HL-60 (cell line): ENCODE results near the gene WBP2.

ENCODE experiments used
- DNase-seq, 2 experiments: peaks; one replicate each; pipeline ENCODE4 v3.0.0-alpha.2; 2010 to 2020; ENCODE audit warnings: low read depth in 1 of 2, low spot score in 1 of 2
- H3K27ac ChIP-seq: fragments of 250-450 bp; sonication (Bioruptor Pico); replicated peaks from 2 replicates; pipeline ENCODE4 v1.5.1; 2020; ENCODE audit warnings: mild to moderate bottlenecking, moderate library complexity
- H3K27me3 ChIP-seq: fragments of 250-450 bp; sonication (Bioruptor Pico); 2 replicates; pipeline ENCODE4 v1.5.1; 2021; ENCODE audit warnings: mild to moderate bottlenecking, moderate library complexity; ENCODE audit not compliant: insufficient read depth, poor library complexity, severe bottlenecking
- H3K4me3 ChIP-seq: replicated peaks from 2 replicates; pipeline ENCODE4 v1.5.1; 2011; ENCODE audit warnings: mild to moderate bottlenecking, control low read depth, low read length; ENCODE audit not compliant: insufficient read depth
- GABPA ChIP-seq: IDR thresholded peaks from 2 replicates; pipeline ENCODE4 v1.6.1; 2012; ENCODE audit warnings: low read depth
- POLR2AphosphoS5 ChIP-seq: IDR thresholded peaks from 2 replicates; pipeline ENCODE4 v1.6.1; 2012; ENCODE audit warnings: low read depth
- SPI1 ChIP-seq: IDR thresholded peaks from 2 replicates; pipeline ENCODE4 v1.6.1; 2012; ENCODE audit warnings: low read depth, mild to moderate bottlenecking, borderline replicate concordance
- TF ChIP-seq, protein P1 (sequence below): IDR thresholded peaks from 2 replicates; pipeline ENCODE4 v1.6.1; 2012; ENCODE audit warnings: low read depth; ENCODE audit not compliant: insufficient replicate concordance
- TF ChIP-seq, protein P2 (sequence below): IDR thresholded peaks from one replicate; pipeline ENCODE4 v1.5.1; 2011; ENCODE audit warnings: low read length, control low read depth, inconsistent platforms; ENCODE audit not compliant: insufficient read depth

Gene WBP2

DNA sequence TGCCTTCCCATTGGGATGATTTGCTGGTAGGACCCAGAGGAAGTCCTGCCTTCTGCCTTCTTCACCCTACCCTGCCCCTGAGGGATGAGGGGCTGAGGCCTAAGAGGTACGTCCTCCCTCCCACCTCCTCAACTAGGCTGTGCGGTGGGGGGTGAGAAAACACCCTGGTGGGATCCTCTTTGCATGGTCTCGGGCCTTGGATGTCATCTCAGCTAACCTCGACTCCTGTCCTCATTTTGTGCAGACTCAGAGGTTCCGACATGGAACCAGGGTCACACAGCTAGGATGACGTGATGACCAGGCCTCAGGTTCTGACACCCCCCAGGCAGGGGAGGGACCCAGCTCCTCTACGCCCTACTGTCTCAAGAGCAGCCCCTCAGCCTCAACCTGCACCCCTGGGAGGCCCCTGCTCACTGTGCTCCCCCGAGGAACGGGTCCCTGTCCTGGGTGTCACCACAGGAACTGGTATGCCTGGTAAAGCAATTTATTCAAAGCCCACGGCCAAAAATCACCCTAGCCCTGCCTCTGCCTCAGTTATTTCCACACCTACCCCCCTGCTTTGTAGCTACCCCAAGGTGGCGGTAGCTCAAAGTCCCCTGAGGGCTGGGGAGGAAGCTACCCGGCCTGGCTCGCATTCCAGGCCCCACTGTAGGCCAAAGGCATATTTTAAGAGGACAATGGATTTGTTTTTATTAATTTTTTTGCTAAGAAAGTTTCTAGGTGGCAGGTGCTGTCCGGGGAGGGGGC, 28.4 kb downstream of the WBP2 start:
- TF ChIP-seq POLR2AphosphoS5 (0 out of 2 replicates have a peak, but pooled peaks have one; percentile 39), SPI1 (no peak)
- Histone ChIP-seq H3K27me3 (no peaks in the 10 kb centered on the region), H3K4me3 (no peak overlapping the region), H3K27ac (no peak overlapping the region)
- DNase-seq = no peak

DNA sequence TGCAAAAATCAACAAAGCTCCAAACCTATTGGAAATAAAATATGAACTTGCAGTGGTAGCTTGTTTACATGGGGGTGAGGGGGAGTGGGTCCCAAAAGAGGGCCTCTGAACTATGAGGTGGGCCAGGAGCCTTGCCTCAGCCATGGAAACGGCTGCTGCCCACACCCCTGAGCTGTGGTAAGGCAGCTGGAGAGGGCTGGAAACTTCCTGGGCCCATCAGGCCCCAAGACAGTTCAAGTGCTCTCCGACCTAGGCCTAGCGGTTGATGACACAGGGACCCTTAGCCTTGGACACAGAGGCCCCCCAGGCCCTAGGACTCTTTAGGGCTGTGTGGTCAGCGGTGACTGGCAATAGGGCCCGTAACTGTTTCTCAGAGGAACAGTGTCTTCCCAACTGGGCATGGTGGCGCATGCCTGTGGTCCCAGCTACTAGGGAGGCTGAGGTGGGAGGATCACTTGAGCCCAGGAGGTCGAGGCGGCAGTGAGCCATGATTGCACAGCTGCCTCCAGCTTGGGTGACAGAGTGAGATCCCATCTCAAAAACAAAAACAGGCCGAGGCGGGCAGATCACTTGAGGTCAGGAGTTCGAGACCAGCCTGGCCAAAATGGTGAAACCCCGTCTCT, 29.3 kb downstream of the WBP2 start:
- Histone ChIP-seq H3K27ac (no peak overlapping the region), H3K27me3 (no peaks in the 10 kb centered on the region), H3K4me3 (no peak overlapping the region)
- TF ChIP-seq GABPA (no peak), SPI1 (no peak), POLR2AphosphoS5 (no peak)
- TF ChIP-seq, protein P1, sequence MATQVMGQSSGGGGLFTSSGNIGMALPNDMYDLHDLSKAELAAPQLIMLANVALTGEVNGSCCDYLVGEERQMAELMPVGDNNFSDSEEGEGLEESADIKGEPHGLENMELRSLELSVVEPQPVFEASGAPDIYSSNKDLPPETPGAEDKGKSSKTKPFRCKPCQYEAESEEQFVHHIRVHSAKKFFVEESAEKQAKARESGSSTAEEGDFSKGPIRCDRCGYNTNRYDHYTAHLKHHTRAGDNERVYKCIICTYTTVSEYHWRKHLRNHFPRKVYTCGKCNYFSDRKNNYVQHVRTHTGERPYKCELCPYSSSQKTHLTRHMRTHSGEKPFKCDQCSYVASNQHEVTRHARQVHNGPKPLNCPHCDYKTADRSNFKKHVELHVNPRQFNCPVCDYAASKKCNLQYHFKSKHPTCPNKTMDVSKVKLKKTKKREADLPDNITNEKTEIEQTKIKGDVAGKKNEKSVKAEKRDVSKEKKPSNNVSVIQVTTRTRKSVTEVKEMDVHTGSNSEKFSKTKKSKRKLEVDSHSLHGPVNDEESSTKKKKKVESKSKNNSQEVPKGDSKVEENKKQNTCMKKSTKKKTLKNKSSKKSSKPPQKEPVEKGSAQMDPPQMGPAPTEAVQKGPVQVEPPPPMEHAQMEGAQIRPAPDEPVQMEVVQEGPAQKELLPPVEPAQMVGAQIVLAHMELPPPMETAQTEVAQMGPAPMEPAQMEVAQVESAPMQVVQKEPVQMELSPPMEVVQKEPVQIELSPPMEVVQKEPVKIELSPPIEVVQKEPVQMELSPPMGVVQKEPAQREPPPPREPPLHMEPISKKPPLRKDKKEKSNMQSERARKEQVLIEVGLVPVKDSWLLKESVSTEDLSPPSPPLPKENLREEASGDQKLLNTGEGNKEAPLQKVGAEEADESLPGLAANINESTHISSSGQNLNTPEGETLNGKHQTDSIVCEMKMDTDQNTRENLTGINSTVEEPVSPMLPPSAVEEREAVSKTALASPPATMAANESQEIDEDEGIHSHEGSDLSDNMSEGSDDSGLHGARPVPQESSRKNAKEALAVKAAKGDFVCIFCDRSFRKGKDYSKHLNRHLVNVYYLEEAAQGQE = no peak
- TF ChIP-seq, protein P2, sequence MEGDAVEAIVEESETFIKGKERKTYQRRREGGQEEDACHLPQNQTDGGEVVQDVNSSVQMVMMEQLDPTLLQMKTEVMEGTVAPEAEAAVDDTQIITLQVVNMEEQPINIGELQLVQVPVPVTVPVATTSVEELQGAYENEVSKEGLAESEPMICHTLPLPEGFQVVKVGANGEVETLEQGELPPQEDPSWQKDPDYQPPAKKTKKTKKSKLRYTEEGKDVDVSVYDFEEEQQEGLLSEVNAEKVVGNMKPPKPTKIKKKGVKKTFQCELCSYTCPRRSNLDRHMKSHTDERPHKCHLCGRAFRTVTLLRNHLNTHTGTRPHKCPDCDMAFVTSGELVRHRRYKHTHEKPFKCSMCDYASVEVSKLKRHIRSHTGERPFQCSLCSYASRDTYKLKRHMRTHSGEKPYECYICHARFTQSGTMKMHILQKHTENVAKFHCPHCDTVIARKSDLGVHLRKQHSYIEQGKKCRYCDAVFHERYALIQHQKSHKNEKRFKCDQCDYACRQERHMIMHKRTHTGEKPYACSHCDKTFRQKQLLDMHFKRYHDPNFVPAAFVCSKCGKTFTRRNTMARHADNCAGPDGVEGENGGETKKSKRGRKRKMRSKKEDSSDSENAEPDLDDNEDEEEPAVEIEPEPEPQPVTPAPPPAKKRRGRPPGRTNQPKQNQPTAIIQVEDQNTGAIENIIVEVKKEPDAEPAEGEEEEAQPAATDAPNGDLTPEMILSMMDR = no peak
- no peak for DNase-seq

DNA sequence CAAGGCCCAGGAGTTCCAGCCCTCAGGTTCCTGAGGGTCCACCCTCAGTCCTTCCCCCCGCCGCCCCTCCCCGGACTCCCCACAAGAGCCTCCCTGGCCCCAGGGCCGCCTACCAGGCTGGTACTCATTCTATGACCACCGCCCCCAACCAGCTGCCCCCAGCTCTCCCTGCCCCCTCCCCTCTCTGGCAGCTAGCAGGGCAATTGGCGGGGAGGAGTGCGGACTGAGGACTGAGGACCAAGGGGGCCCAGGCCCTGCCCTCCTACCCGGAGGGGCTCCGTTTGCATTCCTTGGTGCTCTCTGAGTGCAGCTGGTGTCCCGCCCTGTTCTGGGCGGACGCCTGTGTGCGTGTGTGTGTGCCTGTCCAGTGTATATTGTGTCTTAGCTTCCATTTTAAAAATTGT, 30.0 kb downstream of the WBP2 start:
- H3K4me3 ChIP-seq = no peak overlapping the region
- H3K27ac ChIP-seq = no peak overlapping the region
- no peak for TF ChIP-seq POLR2AphosphoS5
- no peaks in the 10 kb centered on the region for H3K27me3 ChIP-seq
- no peak for DNase-seq

DNA sequence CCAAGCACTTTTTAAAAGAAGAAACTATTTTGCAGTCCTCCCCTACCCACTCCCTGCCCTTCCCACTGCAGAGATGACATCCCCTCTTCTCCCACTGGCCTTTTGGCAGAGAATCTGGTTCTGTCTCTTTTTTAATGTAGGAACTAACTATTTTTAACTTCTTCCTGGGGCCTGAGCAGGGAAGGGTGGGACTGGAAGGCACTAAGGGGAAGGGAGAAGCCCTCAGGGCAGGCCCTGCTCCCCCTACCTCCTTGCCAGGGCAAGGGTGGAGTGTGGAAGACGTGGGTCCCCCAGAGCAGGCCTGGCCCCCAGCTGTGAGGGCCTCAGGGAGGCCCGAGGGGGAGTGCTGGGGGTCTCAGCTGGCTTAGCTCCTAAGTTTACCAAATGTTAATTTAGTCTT, 30.5 kb downstream of the WBP2 start:
- Histone ChIP-seq H3K27me3 (no peaks in the 10 kb centered on the region), H3K4me3 (no peak overlapping the region), H3K27ac (0 out of 2 replicates have a peak overlapping the region, but pooled peaks have one; percentile 19)
- no peak for TF ChIP-seq POLR2AphosphoS5
- TF ChIP-seq, protein P2 = no peak
- TF ChIP-seq, protein P1 = no peak
- TF ChIP-seq GABPA = no peak
- TF ChIP-seq SPI1 = no peak
- DNase-seq = no peak
